Uterus (tissue), 4 donors: Measurements from ENCODE around the gene EIF1AD. TPM values are rescaled to one million over a fixed set of nuclear protein-coding genes. Genes with fewer than 3 reads are reported as not detected.

ENCODE experiments used
- DNase-seq, 2 donors: peaks; one replicate each; pipeline ENCODE4 v3.0.0-alpha.2; 2019 to 2020
- H3K27ac ChIP-seq, 2 donors: fragments of 200-600 bp; sonication (generic); 1 replicate in 1 of 2; 2 replicates in 1 of 2; pipeline ENCODE4 v1.5.1; 2016 to 2018
- H3K27me3 ChIP-seq, 2 donors: fragments of 200-600 bp; sonication (generic); one replicate each; pipeline ENCODE4 v1.5.1; 2018 to 2019; ENCODE audit warnings: control low read depth in 1 of 2
- H3K36me3 ChIP-seq, 2 donors: fragments of 200-600 bp; sonication (generic); one replicate each; pipeline ENCODE4 v1.5.1; 2019; ENCODE audit warnings: control low read depth in 1 of 2
- H3K4me1 ChIP-seq, 2 donors: fragments of 200-600 bp; sonication (generic); one replicate each; pipeline ENCODE4 v1.5.1; 2018 to 2019; ENCODE audit warnings: control low read depth in 1 of 2
- H3K4me3 ChIP-seq, 2 donors: fragments of 200-600 bp; sonication (generic); 1 replicate in 1 of 2; 2 replicates in 1 of 2; pipeline ENCODE4 v1.5.1; 2018 to 2019; ENCODE audit warnings: mild to moderate bottlenecking in 1 of 2
- H3K9me3 ChIP-seq, 2 donors: fragments of 200-600 bp; sonication (generic); one replicate each; pipeline ENCODE4 v1.5.1; 2019; ENCODE audit warnings: control low read depth in 1 of 2
- CTCF ChIP-seq, 4 experiments: fragments of 200-600 bp in 2 of 4; fragments of 450-650 bp in 2 of 4; sonication (generic) in 2 of 4; IDR thresholded peaks; one replicate each; pipeline ENCODE4 v1.5.1; 2016 to 2019; ENCODE audit warnings: antibody characterized with exemption in 4 of 4, mild to moderate bottlenecking in 2 of 4, moderate library complexity in 1 of 4
- POLR2A ChIP-seq, 2 donors: fragments of 450-650 bp; IDR thresholded peaks; one replicate each; pipeline ENCODE4 v1.6.1; 2016; ENCODE audit warnings: antibody characterized with exemption in 2 of 2, mild to moderate bottlenecking in 1 of 2, moderate library complexity in 1 of 2
- intact Hi-C: fragments of 100-400 bp; cut with DNase I; formaldehyde crosslinking; loops from one replicate; pipeline ENCODE4 v1.15.1; 2023; ENCODE audit warnings: low total_unique reads
- total RNA-seq, 4 donors: library from RNA; depleted of rRNA in 3 of 4; stranded (reverse); fragments of >200 nt in 3 of 4; gene quantifications; one replicate each; pipeline versions ENCODE4 v1.1.0 to v1.2.4, GENCODE V29; 2014 to 2023
- donor health status: DM: yes; HTN: yes; CAD: no.

Gene EIF1AD
- total RNA-seq, 4 donors from 2014 or later = 15.6 to 38.2 (median 33.1) TPM

GRCh38 chr11:65983589-65983987 is 18.4 kb downstream of the EIF1AD start:
- DNase-seq = no peak
- Histone ChIP-seq H3K4me1 (no peaks in the 10 kb centered on the region), H3K4me3 (no peak overlapping the region), H3K27me3 (no peaks in the 10 kb centered on the region), H3K9me3 (no peaks in the 10 kb centered on the region), H3K36me3 (no peaks in the 10 kb centered on the region), H3K27ac (no peak overlapping the region)
- TF ChIP-seq POLR2A (IDR thresholded peaks at IDR 0.05) (no peak), CTCF (IDR thresholded peaks at IDR 0.05) (no peak)
- intact Hi-C loops = no loop called here

- Histone ChIP-seq H3K4me1 (no peaks in the 10 kb centered on the region), H3K9me3 (no peaks in the 10 kb centered on the region), H3K27ac (no peak overlapping the region), H3K36me3 (no peaks in the 10 kb centered on the region), H3K27me3 (no peaks in the 10 kb centered on the region), H3K4me3 (no peak overlapping the region)
- TF ChIP-seq CTCF (IDR thresholded peaks at IDR 0.05) = no peak
- no peak for TF ChIP-seq POLR2A (IDR thresholded peaks at IDR 0.05)
- intact Hi-C loops = no loop called here
- DNase-seq = no peak
Observed at GRCh38 chr11:65982824-65983588, 19.0 kb downstream of the EIF1AD start.

GRCh38 chr11:65981972-65982823 is 19.8 kb downstream of the EIF1AD start:
- Histone ChIP-seq H3K4me3 (no peak overlapping the region), H3K4me1 (no peaks in the 10 kb centered on the region), H3K9me3 (no peaks in the 10 kb centered on the region), H3K27ac (no peak overlapping the region), H3K27me3 (no peaks in the 10 kb centered on the region), H3K36me3 (no peaks in the 10 kb centered on the region)
- DNase-seq = no peak
- intact Hi-C loops = no loop called here
- TF ChIP-seq POLR2A (IDR thresholded peaks at IDR 0.05) = no peak
- no peak for TF ChIP-seq CTCF (IDR thresholded peaks at IDR 0.05)

GRCh38 chr11:65981101-65981740 is 20.7 kb downstream of the EIF1AD start:
- Histone ChIP-seq H3K27me3 (no peaks in the 10 kb centered on the region), H3K4me1 (no peaks in the 10 kb centered on the region), H3K36me3 (no peaks in the 10 kb centered on the region), H3K4me3 (no peak overlapping the region), H3K9me3 (no peaks in the 10 kb centered on the region), H3K27ac (no peak overlapping the region)
- intact Hi-C loops = no loop called here
- no peak for DNase-seq
- TF ChIP-seq CTCF (IDR thresholded peaks at IDR 0.05) (no peak), POLR2A (IDR thresholded peaks at IDR 0.05) (no peak)
